Measurements from ENCODE around the gene HK1. TPM values are rescaled to one million over a fixed set of nuclear protein-coding genes. Genes with fewer than 3 reads are reported as not detected.

Gene HK1
- total and polyA plus RNA-seq, 2 donors (not counting 1 experiment from before 2014, with no cell fraction given), result 24.7 to 40.8 TPM

- no peaks in the 10 kb centered on the region for H3K9me3 ChIP-seq (ENCODE audit: control extremely low read depth in 1 of 3, control insufficient read depth in 2 of 3, insufficient read depth in 1 of 3, low read length in 2 of 3)
- H3K4me2 ChIP-seq (replicated peaks; ENCODE audit: low read depth, low read length, poor library complexity, severe bottlenecking), result peak overlapping the region; percentile 65
- DNase-seq (peak; percentile 58), ATAC-seq (ENCODE audit: low read depth) (peak; percentile 57)
- intact Hi-C loops (cut with micrococcal nuclease), result loop anchor here (2.0 kb wide), 1 partner anchor 30 kb away; no protein-coding TSS in a partner anchor
- no peaks in the 10 kb centered on the region for H3K27me3 ChIP-seq (replicated peaks in 1 of 4; ENCODE audit: control extremely low read depth in 1 of 4, control insufficient read depth in 3 of 4, insufficient read depth in 4 of 4, low read length in 3 of 4)
- CTCF ChIA-PET, result interaction anchor here (0.8 to 1.4 kb wide), 3 partner anchors 29 to 44 kb away, joined by 3 to 5 read pairs (median 3); no protein-coding TSS in a partner anchor
- 36% methylated on average over 5 of the region's 10 CpGs for WGBS (ENCODE audit: insufficient coverage)
- H3K9me3 Mint-ChIP-seq (ENCODE audit: insufficient read depth), result no peaks in the 10 kb centered on the region
- H3K4me3 ChIP-seq (ENCODE audit: control extremely low read depth in 1 of 5, extremely low read depth in 1 of 5, insufficient read depth in 1 of 5, low read depth in 2 of 5, low read length in 4 of 5), result peak overlapping the region in 2 of 5 experiments; percentile 4 to 42
- peak overlapping the region; percentile 81 for H3K4me3 Mint-ChIP-seq
- TF ChIP-seq CTCF (IDR thresholded peaks at IDR 0.05) (no peak), EZH2 (IDR thresholded peaks at IDR 0.05; ENCODE audit: borderline replicate concordance, insufficient read depth, low read depth, low read length, poor library complexity, severe bottlenecking) (no peak)
- H3K27ac Mint-ChIP-seq, result peak overlapping the region; percentile 93
- peak overlapping the region; percentile 57 for H2AFZ ChIP-seq (ENCODE audit: insufficient read depth, low read depth, low read length, poor library complexity, severe bottlenecking)
- H3K4me1 ChIP-seq (ENCODE audit: control insufficient read depth in 2 of 2, insufficient read depth in 2 of 2, low read length in 2 of 2), result peaks cover 62 to 63% of the 10 kb centered on the region in 2 donors
- peak overlapping the region; percentile 24 for H3K9ac ChIP-seq (ENCODE audit: low read length)
- peaks cover 0 to 3% of the 10 kb centered on the region in 2 experiments for H3K36me3 ChIP-seq (replicated peaks in 1 of 2; ENCODE audit: control extremely low read depth in 1 of 2, control insufficient read depth in 1 of 2, extremely low read depth in 1 of 2, insufficient read depth in 2 of 2, low read length in 1 of 2)
- peaks cover 71% of the 10 kb centered on the region for H3K79me2 ChIP-seq (ENCODE audit: control insufficient read depth, insufficient read depth, low read length)
- no peaks in the 10 kb centered on the region for H3K27me3 Mint-ChIP-seq
- H4K20me1 ChIP-seq (ENCODE audit: control insufficient read depth, insufficient read depth, low read length, poor library complexity, severe bottlenecking), result no peaks in the 10 kb centered on the region
- POLR2A ChIA-PET, result no interaction called here
- H3K4me1 Mint-ChIP-seq, result peaks cover 58% of the 10 kb centered on the region
- peak overlapping the region; percentile 54 to 76 for H3K27ac ChIP-seq (ENCODE audit: low read length in 2 of 2)
Observed at GRCh38 chr10:69348816-69349541, 70.7 kb downstream of the HK1 start.

- TF ChIP-seq CTCF (IDR thresholded peaks at IDR 0.05), result no peak
- no peak for TF ChIP-seq EZH2 (IDR thresholded peaks at IDR 0.05; ENCODE audit: borderline replicate concordance, insufficient read depth, low read depth, low read length, poor library complexity, severe bottlenecking)
- 100% methylated on average over 2 of the region's 3 CpGs for WGBS (ENCODE audit: insufficient coverage)
- H3K4me3 ChIP-seq (ENCODE audit: control extremely low read depth in 1 of 5, extremely low read depth in 1 of 5, insufficient read depth in 1 of 5, low read depth in 2 of 5, low read length in 4 of 5), result peak overlapping the region in 1 of 5 experiments; percentile 42
- H3K4me3 Mint-ChIP-seq, result no peak overlapping the region
- H3K9me3 Mint-ChIP-seq (ENCODE audit: insufficient read depth), result no peaks in the 10 kb centered on the region
- peak overlapping the region; percentile 24 for H3K9ac ChIP-seq (ENCODE audit: low read length)
- ATAC-seq (ENCODE audit: low read depth) (no peak), DNase-seq (no peak)
- peak overlapping the region; percentile 65 for H3K4me2 ChIP-seq (replicated peaks; ENCODE audit: low read depth, low read length, poor library complexity, severe bottlenecking)
- ChIA-PET CTCF (interaction anchor here (1.3 kb wide), 1 partner anchor 42 kb away, joined by 3 read pairs; no protein-coding TSS in a partner anchor), POLR2A (no interaction called here)
- H3K79me2 ChIP-seq (ENCODE audit: control insufficient read depth, insufficient read depth, low read length), result peaks cover 74% of the 10 kb centered on the region
- H3K27ac ChIP-seq (ENCODE audit: low read length in 2 of 2), result peak overlapping the region; percentile 54 to 76
- H4K20me1 ChIP-seq (ENCODE audit: control insufficient read depth, insufficient read depth, low read length, poor library complexity, severe bottlenecking), result no peaks in the 10 kb centered on the region
- H3K9me3 ChIP-seq (ENCODE audit: control extremely low read depth in 1 of 3, control insufficient read depth in 2 of 3, insufficient read depth in 1 of 3, low read length in 2 of 3), result no peaks in the 10 kb centered on the region
- H3K4me1 ChIP-seq (ENCODE audit: control insufficient read depth in 2 of 2, insufficient read depth in 2 of 2, low read length in 2 of 2), result peaks cover 57 to 58% of the 10 kb centered on the region in 2 donors
- H2AFZ ChIP-seq (ENCODE audit: insufficient read depth, low read depth, low read length, poor library complexity, severe bottlenecking), result peak overlapping the region; percentile 57
- peak overlapping the region; percentile 93 for H3K27ac Mint-ChIP-seq
- H3K4me1 Mint-ChIP-seq, result peaks cover 52% of the 10 kb centered on the region
- no peaks in the 10 kb centered on the region for H3K27me3 Mint-ChIP-seq
- no peaks in the 10 kb centered on the region for H3K27me3 ChIP-seq (replicated peaks in 1 of 4; ENCODE audit: control extremely low read depth in 1 of 4, control insufficient read depth in 3 of 4, insufficient read depth in 4 of 4, low read length in 3 of 4)
- H3K36me3 ChIP-seq (replicated peaks in 1 of 2; ENCODE audit: control extremely low read depth in 1 of 2, control insufficient read depth in 1 of 2, extremely low read depth in 1 of 2, insufficient read depth in 2 of 2, low read length in 1 of 2), result no peaks in the 10 kb centered on the region
- intact Hi-C loops (cut with micrococcal nuclease), result loop anchor here (2.0 kb wide), 1 partner anchor 31 kb away; no protein-coding TSS in a partner anchor
Observed at GRCh38 chr10:69349542-69349888, 71.2 kb downstream of the HK1 start.
